SK-N-SH (cell line): Measurements from ENCODE around the gene RABGAP1L.

Experiments used
- CTCF ChIP-seq: fragments of 200-600 bp; sonication (generic); IDR thresholded peaks from 2 replicates; pipeline ENCODE4 v1.6.1; 2017; ENCODE audit warnings: antibody characterized with exemption, mild to moderate bottlenecking, moderate library complexity
- POLR2AphosphoS5 ChIP-seq: IDR thresholded peaks from 2 replicates; pipeline ENCODE4 v1.6.1; 2012; ENCODE audit warnings: low read depth, low read length
- RAD21 ChIP-seq: IDR thresholded peaks from 2 replicates; pipeline ENCODE4 v1.6.1; 2012; ENCODE audit warnings: mild to moderate bottlenecking, low read length
- TCF12 ChIP-seq: IDR thresholded peaks from 2 replicates; pipeline ENCODE4 v1.4.0; 2012
- TF ChIP-seq, protein P1 (sequence below): IDR thresholded peaks from 2 replicates; pipeline ENCODE4; 2012

GRCh38 chr1:174284052-174284451 lies 124.7 kb downstream of the RABGAP1L start:
- TF ChIP-seq POLR2AphosphoS5 (no peak), RAD21 (no peak), TCF12 (no peak), CTCF (no peak)
- TF ChIP-seq, protein P1, sequence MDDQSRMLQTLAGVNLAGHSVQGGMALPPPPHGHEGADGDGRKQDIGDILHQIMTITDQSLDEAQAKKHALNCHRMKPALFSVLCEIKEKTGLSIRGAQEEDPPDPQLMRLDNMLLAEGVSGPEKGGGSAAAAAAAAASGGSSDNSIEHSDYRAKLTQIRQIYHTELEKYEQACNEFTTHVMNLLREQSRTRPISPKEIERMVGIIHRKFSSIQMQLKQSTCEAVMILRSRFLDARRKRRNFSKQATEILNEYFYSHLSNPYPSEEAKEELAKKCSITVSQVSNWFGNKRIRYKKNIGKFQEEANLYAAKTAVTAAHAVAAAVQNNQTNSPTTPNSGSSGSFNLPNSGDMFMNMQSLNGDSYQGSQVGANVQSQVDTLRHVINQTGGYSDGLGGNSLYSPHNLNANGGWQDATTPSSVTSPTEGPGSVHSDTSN = no peak
